ENCODE measurements around the gene NGB. TPM values are rescaled to one million over a fixed set of nuclear protein-coding genes. Genes with fewer than 3 reads are reported as not detected.

NGB gene
- total and polyA plus RNA-seq, 2 of the 8 experiments (the other 6 are each of a cell fraction or from before 2014, with no cell fraction given), result 0.30 to 0.60 TPM

- Histone ChIP-seq H2BK5ac (ENCODE audit: low read depth, low read length) (no peak overlapping the region), H4K91ac (replicated peaks; ENCODE audit: insufficient read length, low read length) (no peak overlapping the region), H3K9me3 (ENCODE audit: insufficient read depth in 2 of 2, low read depth in 1 of 2, low read length in 1 of 2) (no peaks in the 10 kb centered on the region), H3K9ac (replicated peaks in 1 of 4; ENCODE audit: extremely low read depth in 1 of 4, low read depth in 3 of 4, low read length in 3 of 4) (no peak overlapping the region), H3K18ac (ENCODE audit: extremely low read depth, low read length) (no peak overlapping the region), H3K4me3 (ENCODE audit: extremely low read depth in 1 of 4, insufficient read depth in 2 of 4, low read depth in 3 of 4, low read length in 4 of 4) (no peak overlapping the region), H2BK20ac (ENCODE audit: low read length) (no peak overlapping the region), H3K27ac (ENCODE audit: low read depth, low read length) (no peak overlapping the region), H3K4me2 (ENCODE audit: insufficient read depth in 1 of 2, low read depth in 2 of 2, low read length in 2 of 2) (no peak overlapping the region), H4K20me1 (replicated peaks in 1 of 2; ENCODE audit: control insufficient read depth in 1 of 2, insufficient read depth in 2 of 2, low read length in 2 of 2) (no peaks in the 10 kb centered on the region), H3K14ac (ENCODE audit: insufficient read length) (no peak overlapping the region), H2BK120ac (replicated peaks; ENCODE audit: low read depth, low read length) (no peak overlapping the region), H4K8ac (ENCODE audit: extremely low read depth, insufficient read depth, low read length) (no peak overlapping the region), H3K23ac (ENCODE audit: insufficient read length) (no peak overlapping the region), H3K36me3 (ENCODE audit: control insufficient read depth in 2 of 4, insufficient read depth in 4 of 4, low read length in 3 of 4) (peaks cover 10 to 26% (median 23%) of the 10 kb centered on the region in 4 experiments; a peak in 7 of 8 replicates), H2AFZ (ENCODE audit: low read length) (no peak overlapping the region), H2AK5ac (ENCODE audit: low read depth, low read length) (no peak overlapping the region), H3K79me2 (ENCODE audit: control insufficient read depth in 1 of 2, insufficient read depth in 2 of 2, low read length in 2 of 2) (no peaks in the 10 kb centered on the region), H3K4me1 (replicated peaks in 1 of 4; ENCODE audit: control insufficient read depth in 3 of 4, insufficient read depth in 4 of 4, low read length in 3 of 4) (no peaks in the 10 kb centered on the region), H3K56ac (replicated peaks; ENCODE audit: insufficient read length, low read depth, low read length) (no peak overlapping the region), H3K27me3 (replicated peaks in 1 of 4; ENCODE audit: control insufficient read depth in 3 of 4, extremely low read depth in 1 of 4, insufficient read depth in 3 of 4, low read length in 3 of 4) (no peaks in the 10 kb centered on the region), H3K79me1 (ENCODE audit: low read depth, low read length) (no peaks in the 10 kb centered on the region), H2BK12ac (ENCODE audit: low read depth, low read length) (no peak overlapping the region), H2BK15ac (ENCODE audit: low read length) (no peak overlapping the region), H3K4ac (replicated peaks; ENCODE audit: insufficient read length, low read depth, low read length) (no peak overlapping the region), H3K23me2 (ENCODE audit: low read depth, low read length) (no peaks in the 10 kb centered on the region), H4K5ac (ENCODE audit: insufficient read length, low read depth, low read length) (no peak overlapping the region)
- FAIRE-seq (no peak), DNase-seq (ENCODE audit: low read depth in 1 of 2, low spot score in 2 of 2) (no peak)
- WGBS, 2 experiments (ENCODE audit: extremely low coverage in 1 of 2, insufficient coverage in 1 of 2, insufficient read length in 1 of 2, insufficient replicate concordance in 2 of 2, low coverage in 1 of 2, low lambda C conversion rate in 2 of 2, missing lambda C conversion rate in 1 of 2), result 95% methylated on average over 4 of the region's 4 CpGs; no CpG with 5 or more reads in 1 of the 2 experiments
- TF ChIP-seq KDM1A (IDR thresholded peaks at IDR 0.05; ENCODE audit: borderline replicate concordance, low read length), result no peak
- no peak for TF ChIP-seq CBX8 (IDR thresholded peaks at IDR 0.05; ENCODE audit: borderline replicate concordance, low read depth, low read length)
- no peak for TF ChIP-seq RFX5 (IDR thresholded peaks at IDR 0.05; ENCODE audit: borderline replicate concordance, low read depth, low read length)
- no peak for TF ChIP-seq GABPA (IDR thresholded peaks at IDR 0.05; ENCODE audit: borderline replicate concordance, insufficient read depth, low read length)
- TF ChIP-seq BCL11A (IDR thresholded peaks at IDR 0.05; ENCODE audit: low read depth in 2 of 2, low read length in 2 of 2), result no peak
- no peak for TF ChIP-seq CEBPB (IDR thresholded peaks at IDR 0.05; ENCODE audit: low read depth, low read length)
- no peak for TF ChIP-seq EZH2 (IDR thresholded peaks at IDR 0.05; ENCODE audit: low read depth, low read length, severe bottlenecking)
- no peak for TF ChIP-seq CHD1 (IDR thresholded peaks at IDR 0.05; ENCODE audit: low read depth, low read length)
- no peak for TF ChIP-seq RNF2 (IDR thresholded peaks at IDR 0.05; ENCODE audit: borderline replicate concordance, low read depth, low read length, missing control alignments, poor library complexity, severe bottlenecking)
- no peak for TF ChIP-seq NANOG (IDR thresholded peaks at IDR 0.05; ENCODE audit: insufficient read depth, low read depth, low read length, poor library complexity, severe bottlenecking)
- no peak for TF ChIP-seq CREB1 (IDR thresholded peaks at IDR 0.05)
- CTCF ChIA-PET (ENCODE audit: partially characterized antibody), result interaction anchor here (0.7 to 3.5 kb wide), 13 partner anchors 8 to 203 kb away, joined by 3 to 18 read pairs (median 4); partner anchors contain the start of genes GSTZ1 and POMT2
- POLR2A ChIA-PET (ENCODE audit: partially characterized antibody), result interaction anchor here (0.6 kb wide), 1 partner anchor 90 kb away, joined by 3 read pairs; no protein-coding TSS in a partner anchor
Measured at GRCh38 chr14:77284066-77284465, 13.1 kb upstream of the NGB start.

Data from H1 (cell line).